ENCODE data around the gene QSOX2. TPM values are rescaled to one million over a fixed set of nuclear protein-coding genes. Genes with fewer than 3 reads are reported as not detected.

QSOX2 gene
- total RNA-seq, 1 donor from 2014 or later = 15.5 TPM

DNA sequence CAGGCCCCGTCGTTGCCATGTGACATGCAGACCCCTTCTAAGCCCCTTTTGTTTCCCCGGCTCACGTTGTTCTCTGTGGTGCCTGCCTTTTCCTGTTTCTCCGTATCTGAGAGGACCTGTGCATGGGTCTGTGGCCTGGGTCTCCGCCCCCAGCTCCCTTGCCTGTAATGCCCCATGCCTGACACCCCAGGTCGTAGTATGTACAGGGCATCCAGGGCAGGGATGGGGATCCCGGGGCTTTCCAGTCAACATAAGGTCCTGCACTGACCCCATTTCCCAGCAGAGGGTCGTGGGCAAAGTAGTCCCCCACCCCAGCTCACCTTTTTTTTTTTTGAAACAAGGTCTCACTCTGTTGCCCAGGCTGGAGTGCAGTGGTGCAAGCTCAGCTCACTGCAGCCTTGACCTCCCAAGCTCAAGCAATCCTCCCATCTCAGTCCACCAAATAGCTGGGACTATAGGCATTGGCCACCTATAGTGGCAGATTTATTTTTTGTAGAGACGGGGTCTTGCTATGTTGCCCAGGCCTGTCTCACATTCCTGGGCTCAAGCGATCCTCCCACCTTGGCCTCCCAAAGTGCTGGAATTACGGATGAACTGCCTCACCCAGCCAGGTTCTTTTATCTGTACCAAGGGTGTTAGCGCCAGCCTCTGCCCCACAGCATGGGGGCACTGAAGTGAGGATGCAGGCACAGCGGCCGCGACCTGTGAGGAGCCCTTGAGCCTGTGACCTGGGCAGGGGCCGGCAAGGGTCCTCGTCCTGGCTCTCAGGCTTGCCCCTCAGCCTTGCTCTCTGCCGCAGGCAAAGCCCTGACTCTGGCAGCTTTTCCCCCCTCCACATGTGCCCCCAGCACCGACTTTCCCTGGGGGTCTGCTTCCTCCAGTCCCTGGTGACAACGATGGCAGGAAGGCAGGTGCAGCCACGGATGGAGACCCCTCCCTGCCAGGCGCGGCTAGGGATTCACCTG, 19.1 kb upstream of the QSOX2 start:
- Mint-ChIP-seq H3K4me1 (ENCODE audit: unreplicated experiment) (peaks cover 4% of the 10 kb centered on the region), H3K36me3 (ENCODE audit: unreplicated experiment) (no peaks in the 10 kb centered on the region), H3K4me3 (ENCODE audit: unreplicated experiment) (no peak overlapping the region), H3K27ac (ENCODE audit: unreplicated experiment) (no peak overlapping the region), H3K9me3 (ENCODE audit: unreplicated experiment) (no peaks in the 10 kb centered on the region), H3K27me3 (ENCODE audit: unreplicated experiment) (peaks cover 12% of the 10 kb centered on the region)
- DNase-seq (ENCODE audit: extremely low spot score, unreplicated experiment) = no peak
- no peak for TF ChIP-seq CTCF (IDR thresholded peaks at IDR 0.05)

DNA sequence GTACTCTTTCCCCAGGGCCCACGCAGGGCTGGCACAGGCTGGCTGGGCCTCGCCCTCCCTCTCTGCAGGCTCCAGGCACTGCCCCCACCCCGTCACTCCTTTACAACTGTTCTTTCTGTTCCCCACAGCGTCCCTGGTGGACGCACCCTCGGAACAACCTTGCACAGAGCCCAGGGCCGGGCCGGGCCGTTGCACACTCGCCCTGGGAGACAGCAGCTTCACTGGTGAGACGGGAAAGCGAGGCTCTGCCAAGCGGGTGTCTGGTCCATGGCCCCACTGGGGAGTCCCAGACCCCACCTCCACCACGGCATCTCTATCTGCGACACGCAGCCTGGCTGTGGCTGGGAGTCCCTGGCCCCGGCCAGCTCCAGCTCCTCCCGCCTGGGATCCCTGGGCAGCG, 18.4 kb upstream of the QSOX2 start:
- Mint-ChIP-seq H3K9me3 (ENCODE audit: unreplicated experiment) (no peaks in the 10 kb centered on the region), H3K27ac (ENCODE audit: unreplicated experiment) (no peak overlapping the region), H3K4me1 (ENCODE audit: unreplicated experiment) (peaks cover 4% of the 10 kb centered on the region), H3K36me3 (ENCODE audit: unreplicated experiment) (no peaks in the 10 kb centered on the region), H3K27me3 (ENCODE audit: unreplicated experiment) (peaks cover 5% of the 10 kb centered on the region), H3K4me3 (ENCODE audit: unreplicated experiment) (no peak overlapping the region)
- TF ChIP-seq CTCF (IDR thresholded peaks at IDR 0.05) = no peak
- DNase-seq (ENCODE audit: extremely low spot score, unreplicated experiment) = no peak

DNA sequence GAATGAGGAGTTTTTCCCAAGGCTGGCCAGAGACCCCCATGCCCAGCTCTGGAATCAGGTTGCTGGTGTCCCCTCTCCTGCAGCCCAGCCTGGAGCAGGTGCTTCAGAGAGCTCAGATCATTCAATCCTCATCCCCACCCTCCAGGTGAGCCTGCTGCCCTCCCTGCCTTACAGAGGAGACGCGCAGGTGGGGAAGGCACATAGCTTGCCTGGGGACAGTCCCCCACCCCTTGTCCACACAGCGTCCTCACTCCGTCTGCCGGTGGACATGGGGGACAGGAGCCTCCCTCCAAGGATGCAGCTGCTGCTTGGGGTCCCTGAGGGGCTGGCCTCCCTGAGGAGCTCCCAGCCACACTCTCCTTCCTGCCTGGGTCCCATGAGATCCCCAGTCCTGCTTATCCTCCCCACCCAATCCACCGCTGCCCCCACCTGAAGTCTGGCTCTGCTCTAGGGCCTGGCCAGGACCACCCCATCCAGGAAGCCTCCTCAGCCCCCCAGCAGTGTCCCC, 17.1 kb upstream of the QSOX2 start:
- Mint-ChIP-seq H3K36me3 (ENCODE audit: unreplicated experiment) (no peaks in the 10 kb centered on the region), H3K9me3 (ENCODE audit: unreplicated experiment) (no peaks in the 10 kb centered on the region), H3K4me3 (ENCODE audit: unreplicated experiment) (no peak overlapping the region), H3K27ac (ENCODE audit: unreplicated experiment) (no peak overlapping the region), H3K27me3 (ENCODE audit: unreplicated experiment) (peaks cover 3% of the 10 kb centered on the region), H3K4me1 (ENCODE audit: unreplicated experiment) (peaks cover 4% of the 10 kb centered on the region)
- TF ChIP-seq CTCF (IDR thresholded peaks at IDR 0.05) = no peak
- DNase-seq (ENCODE audit: extremely low spot score, unreplicated experiment) = no peak

GRCh38 chr9:136261686-136262430, 16.2 kb upstream of the QSOX2 start:
- no peak for TF ChIP-seq CTCF (IDR thresholded peaks at IDR 0.05)
- H3K27ac Mint-ChIP-seq (ENCODE audit: unreplicated experiment) = no peak overlapping the region
- H3K4me1 Mint-ChIP-seq (ENCODE audit: unreplicated experiment) = no peaks in the 10 kb centered on the region
- H3K9me3 Mint-ChIP-seq (ENCODE audit: unreplicated experiment) = no peaks in the 10 kb centered on the region
- no peak for DNase-seq (ENCODE audit: extremely low spot score, unreplicated experiment)
- H3K27me3 Mint-ChIP-seq (ENCODE audit: unreplicated experiment) = peaks cover 3% of the 10 kb centered on the region
- no peak overlapping the region for H3K4me3 Mint-ChIP-seq (ENCODE audit: unreplicated experiment)
- H3K36me3 Mint-ChIP-seq (ENCODE audit: unreplicated experiment) = no peaks in the 10 kb centered on the region

Data from osteocyte (in vitro differentiated cells).